Mesothelial cell of epicardium (in vitro differentiated cells): Measurements from ENCODE around the gene PGLYRP4. TPM values are rescaled to one million over a fixed set of nuclear protein-coding genes. Genes with fewer than 3 reads are reported as not detected.

Source experiments
- DNase-seq, 2 experiments: peaks; one replicate each; pipeline ENCODE4 v3.0.0; 2021; ENCODE audit warnings: low spot score in 2 of 2; ENCODE audit not compliant: unreplicated experiment in 2 of 2
- H3K27ac Mint-ChIP-seq: 2 replicates; pipeline ENCODE4 v1.8.0; 2021; ENCODE audit warnings: mixed read lengths
- H3K27me3 Mint-ChIP-seq: 2 replicates; pipeline ENCODE4 v1.8.0; 2021; ENCODE audit warnings: low read depth, mixed read lengths
- H3K36me3 Mint-ChIP-seq: 2 replicates; pipeline ENCODE4 v1.8.0; 2021; ENCODE audit warnings: mixed read lengths
- H3K4me1 Mint-ChIP-seq: 2 replicates; pipeline ENCODE4 v1.8.0; 2021; ENCODE audit warnings: mixed read lengths
- H3K4me3 Mint-ChIP-seq: 2 replicates; pipeline ENCODE4 v1.8.0; 2021; ENCODE audit warnings: mild to moderate bottlenecking, moderate library complexity, mixed read lengths
- H3K9me3 Mint-ChIP-seq: 2 replicates; pipeline ENCODE4 v1.8.0; 2021; ENCODE audit warnings: mixed read lengths
- total RNA-seq: library from RNA; stranded (reverse); gene quantifications from 3 replicates; pipeline ENCODE4 v1.2.1, GENCODE V29; 2021
- TF ChIP-seq, protein P1 (sequence below): fragments of 200-600 bp; sonication (generic); IDR thresholded peaks from one replicate; pipeline ENCODE4 v1.5.0; 2021; ENCODE audit warnings: antibody characterized with exemption; ENCODE audit not compliant: unreplicated experiment

PGLYRP4 gene
- total RNA-seq, 1 donor from 2014 or later = not detected

DNA sequence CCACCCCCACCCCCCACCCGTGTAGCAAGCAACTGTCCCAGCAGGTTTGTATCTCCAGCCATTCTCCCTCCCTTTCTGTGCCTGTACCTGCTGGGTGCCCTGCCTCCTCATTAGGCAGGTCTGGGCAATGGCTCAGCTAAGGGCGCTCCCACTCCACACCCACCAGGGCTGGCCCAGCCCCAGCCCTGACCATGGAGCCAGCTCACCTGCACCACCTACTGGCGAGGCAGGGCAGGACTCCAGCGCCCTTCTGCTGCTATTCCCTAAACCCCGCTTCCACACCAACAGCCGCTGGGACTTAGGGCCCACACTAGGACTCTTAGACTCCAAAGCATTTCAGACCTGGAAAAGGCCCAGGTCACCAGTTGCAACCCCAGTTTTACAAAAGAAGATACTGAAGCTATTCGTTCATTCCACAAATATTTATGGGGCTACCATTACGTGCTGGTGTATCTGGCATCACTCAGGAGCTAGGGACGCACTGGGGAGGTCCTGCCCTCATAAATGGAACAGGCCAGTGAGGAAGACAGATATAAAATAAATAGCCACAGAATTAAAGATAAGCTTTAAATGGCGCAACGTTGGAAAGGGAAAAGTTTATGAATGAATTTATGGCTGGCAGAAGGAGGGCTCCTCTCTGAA is 59.9 kb downstream of the PGLYRP4 start:
- peaks cover 6% of the 10 kb centered on the region for H3K4me1 Mint-ChIP-seq
- TF ChIP-seq, protein P1, sequence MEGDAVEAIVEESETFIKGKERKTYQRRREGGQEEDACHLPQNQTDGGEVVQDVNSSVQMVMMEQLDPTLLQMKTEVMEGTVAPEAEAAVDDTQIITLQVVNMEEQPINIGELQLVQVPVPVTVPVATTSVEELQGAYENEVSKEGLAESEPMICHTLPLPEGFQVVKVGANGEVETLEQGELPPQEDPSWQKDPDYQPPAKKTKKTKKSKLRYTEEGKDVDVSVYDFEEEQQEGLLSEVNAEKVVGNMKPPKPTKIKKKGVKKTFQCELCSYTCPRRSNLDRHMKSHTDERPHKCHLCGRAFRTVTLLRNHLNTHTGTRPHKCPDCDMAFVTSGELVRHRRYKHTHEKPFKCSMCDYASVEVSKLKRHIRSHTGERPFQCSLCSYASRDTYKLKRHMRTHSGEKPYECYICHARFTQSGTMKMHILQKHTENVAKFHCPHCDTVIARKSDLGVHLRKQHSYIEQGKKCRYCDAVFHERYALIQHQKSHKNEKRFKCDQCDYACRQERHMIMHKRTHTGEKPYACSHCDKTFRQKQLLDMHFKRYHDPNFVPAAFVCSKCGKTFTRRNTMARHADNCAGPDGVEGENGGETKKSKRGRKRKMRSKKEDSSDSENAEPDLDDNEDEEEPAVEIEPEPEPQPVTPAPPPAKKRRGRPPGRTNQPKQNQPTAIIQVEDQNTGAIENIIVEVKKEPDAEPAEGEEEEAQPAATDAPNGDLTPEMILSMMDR = peak; percentile 15
- H3K27me3 Mint-ChIP-seq = peaks cover 6% of the 10 kb centered on the region
- no peak overlapping the region for H3K27ac Mint-ChIP-seq
- no peak overlapping the region for H3K4me3 Mint-ChIP-seq
- DNase-seq = no peak
- H3K36me3 Mint-ChIP-seq = no peaks in the 10 kb centered on the region
- no peaks in the 10 kb centered on the region for H3K9me3 Mint-ChIP-seq

Other genes with a start within 250 kb of the PGLYRP4 start
- 54.4 to 65.0 TPM (median 56.6 TPM) in 3 replicates for gene SPRR2F, start 235.3 kb downstream of the PGLYRP4 start, total RNA-seq
- gene SPRR2G, start 198.0 kb downstream of the PGLYRP4 start, total RNA-seq = not detected in 3 replicates
- not detected in 3 replicates for gene LELP1, start 145.4 kb downstream of the PGLYRP4 start, total RNA-seq
- not detected in 3 replicates for gene PRR9, start 131.3 kb downstream of the PGLYRP4 start, total RNA-seq
- gene LORICRIN, start 89.2 kb downstream of the PGLYRP4 start, total RNA-seq = not detected in 3 replicates
- gene PGLYRP3, start 35.9 kb downstream of the PGLYRP4 start, total RNA-seq = not detected in 3 replicates
- gene S100A9, start 9.0 kb upstream of the PGLYRP4 start, total RNA-seq = 2.0 to 4.2 TPM (median 3.5 TPM) in 3 replicates
- gene S100A12, start 26.8 kb upstream of the PGLYRP4 start, total RNA-seq = not detected in 3 replicates
- gene S100A8, start 42.2 kb upstream of the PGLYRP4 start, total RNA-seq = not detected in 3 replicates
- not detected in 3 replicates for gene S100A7A, start 67.7 kb upstream of the PGLYRP4 start, total RNA-seq
- not detected in 3 replicates for gene S100A7, start 111.8 kb upstream of the PGLYRP4 start, total RNA-seq
- 2.4 to 4.4 TPM (median 3.9 TPM) in 3 replicates for gene S100A6, start 187.2 kb upstream of the PGLYRP4 start, total RNA-seq
- not detected in 3 replicates for gene S100A5, start 192.1 kb upstream of the PGLYRP4 start, total RNA-seq
- 7.8 to 12.7 TPM (median 10.2 TPM) in 3 replicates for gene S100A4, start 197.0 kb upstream of the PGLYRP4 start, total RNA-seq
- gene S100A3, start 200.4 kb upstream of the PGLYRP4 start, total RNA-seq = not detected in 3 replicates
- 0.43 to 0.51 TPM in 2 of 3 replicates, not detected in the other for gene S100A2, start 217.0 kb upstream of the PGLYRP4 start, total RNA-seq